GM21526 (cell line): ENCODE results near the gene SPATA6.
"Not testable (repeated sequence)": the region's sequence is repeated elsewhere in the genome, so short reads cannot be mapped to it uniquely, and the experiment has no call there.

Source experiments
- ATAC-seq: cut with Tn5 transposase; IDR thresholded peaks from one replicate; pipeline ENCODE4 v1.9.1; 2021; ENCODE audit warnings: moderate library complexity; ENCODE audit not compliant: unreplicated experiment, low FRiP score

The SPATA6 gene

GRCh38 chr1:48466594-48466993 lies 5.4 kb downstream of the SPATA6 start:
- ATAC-seq: no peak

- no peak for ATAC-seq
These were observed 9.2 kb downstream of the SPATA6 start for GRCh38 chr1:48462716-48463302.

GRCh38 chr1:48450505-48450904 lies 21.5 kb downstream of the SPATA6 start:
- ATAC-seq: no peak

- ATAC-seq: no peak
These were observed 23.1 kb downstream of the SPATA6 start for GRCh38 chr1:48448932-48449331.

- not testable (repeated sequence) for ATAC-seq
These were observed 27.8 kb downstream of the SPATA6 start for GRCh38 chr1:48444186-48444585.

- ATAC-seq: no peak
These were observed 29.0 kb downstream of the SPATA6 start for GRCh38 chr1:48442864-48443619.

- not testable (repeated sequence) for ATAC-seq
These were observed 31.2 kb downstream of the SPATA6 start for GRCh38 chr1:48440786-48441185.

- no peak for ATAC-seq
These were observed 32.6 kb downstream of the SPATA6 start for GRCh38 chr1:48439380-48439779.

- ATAC-seq: not testable (repeated sequence)
These were observed 34.6 kb downstream of the SPATA6 start for GRCh38 chr1:48437379-48437778.

GRCh38 chr1:48435312-48436002 lies 36.5 kb downstream of the SPATA6 start:
- not testable (repeated sequence) for ATAC-seq

GRCh38 chr1:48430832-48431231 lies 41.2 kb downstream of the SPATA6 start:
- ATAC-seq: no peak

- no peak for ATAC-seq
These were observed 50.0 kb downstream of the SPATA6 start for GRCh38 chr1:48422009-48422408.

GRCh38 chr1:48418742-48419141 lies 53.3 kb downstream of the SPATA6 start:
- ATAC-seq: no peak

GRCh38 chr1:48415050-48415449 lies 57.0 kb downstream of the SPATA6 start:
- no peak for ATAC-seq

GRCh38 chr1:48414264-48414663 lies 57.7 kb downstream of the SPATA6 start:
- no peak for ATAC-seq

GRCh38 chr1:48405940-48406339 lies 66.1 kb downstream of the SPATA6 start:
- ATAC-seq: no peak

GRCh38 chr1:48405400-48405799 lies 66.6 kb downstream of the SPATA6 start:
- no peak for ATAC-seq

GRCh38 chr1:48402599-48402998 lies 69.4 kb downstream of the SPATA6 start:
- ATAC-seq: no peak

GRCh38 chr1:48396208-48396607 lies 75.8 kb downstream of the SPATA6 start:
- ATAC-seq: no peak

- ATAC-seq: no peak
These were observed 80.1 kb downstream of the SPATA6 start for GRCh38 chr1:48391926-48392325.

GRCh38 chr1:48387409-48387808 lies 84.6 kb downstream of the SPATA6 start:
- no peak for ATAC-seq

- no peak for ATAC-seq
These were observed 97.2 kb downstream of the SPATA6 start for GRCh38 chr1:48374785-48375184.
